GM12878 (cell line): Measurements from ENCODE around the gene NKIRAS1. TPM values are rescaled to one million over a fixed set of nuclear protein-coding genes. Genes with fewer than 3 reads are reported as not detected.
A peak's percentile ranks its signal among the peaks of the same experiment; 100 is the strongest.

Experiments used
- ATAC-seq: fragments of 200-7000 bp; cut with Tn5 transposase; 3 replicates; pipeline ENCODE4 v1.9.1; 2020; ENCODE audit warnings: mild to moderate bottlenecking, moderate library complexity
- BruUV-seq: library from RNA; stranded (reverse); fragments of 400-500 nt; replicated peaks from 2 replicates; lab custom pipeline; 2021; lab: Mats Ljungman, UMichigan
- CTCF ChIA-PET: fragments of 300-600 bp; sonication (Branson Sonifier 250); formaldehyde crosslinking; extraction: SDS; loops from one replicate; lab custom pipeline; 2021; ENCODE audit warnings: inconsistent platforms; lab: Yijun Ruan, JAX
- POLR2A ChIA-PET: fragments of 350-600 bp; formaldehyde crosslinking; extraction: SDS; loops from one replicate; lab custom pipeline; 2021; ENCODE audit warnings: inconsistent platforms; lab: Charles Lee
- RAD21 ChIA-PET: fragments of 300-600 bp; sonication (Branson Sonifier 250); formaldehyde crosslinking; loops from one replicate; lab custom pipeline; 2023; ENCODE audit warnings: antibody characterized with exemption; ENCODE audit not compliant: unreplicated experiment; lab: Charles Lee
- SMC1A ChIA-PET: fragments of 300-600 bp; sonication (Branson Sonifier 250); formaldehyde crosslinking; loops from one replicate; lab custom pipeline; 2023; ENCODE audit not compliant: unreplicated experiment, uncharacterized antibody; lab: Charles Lee
- DNase-seq: peaks from one replicate; pipeline ENCODE4 v3.0.0-alpha.2; 2011; ENCODE audit warnings: low read depth, low spot score
- FAIRE-seq: peaks from 3 replicates; lab custom pipeline; 2011; peaks lifted over from hg19 to GRCh38; lab: Jason Lieb, UNC
- H2AFZ ChIP-seq: 2 replicates; pipeline ENCODE4 v1.6.0; 2011; ENCODE audit warnings: low read depth, low read length, control low read depth; ENCODE audit not compliant: control insufficient read depth
- H3K27ac ChIP-seq: 2 replicates; pipeline ENCODE4 v1.5.1; 2011; ENCODE audit warnings: control low read depth; ENCODE audit not compliant: control insufficient read depth, insufficient read depth
- H3K27me3 ChIP-seq, 2 experiments: replicated peaks in 1 of 2; 2 replicates each; pipeline versions ENCODE4 v1.6.0 to v1.6.1; 2011; ENCODE audit warnings: low read length in 1 of 2; ENCODE audit not compliant: control insufficient read depth in 2 of 2, insufficient read depth in 2 of 2
- H3K36me3 ChIP-seq, 2 experiments: 2 replicates each; pipeline ENCODE4 v1.5.1; 2011; ENCODE audit warnings: low read length in 1 of 2; ENCODE audit not compliant: control insufficient read depth in 2 of 2, insufficient read depth in 2 of 2
- H3K4me1 ChIP-seq: 2 replicates; pipeline ENCODE4 v1.6.1; 2011; ENCODE audit warnings: mild to moderate bottlenecking, low read length, moderate library complexity, mixed read lengths; ENCODE audit not compliant: control insufficient read depth, insufficient read depth
- H3K4me2 ChIP-seq: 2 replicates; pipeline ENCODE4 v1.6.0; 2011; ENCODE audit warnings: control low read depth; ENCODE audit not compliant: control insufficient read depth, insufficient read depth
- H3K4me3 ChIP-seq: fragments of 200-600 bp; sonication (generic); 2 replicates; pipeline ENCODE4 v1.5.1; 2016
- H3K79me2 ChIP-seq: 2 replicates; pipeline ENCODE4 v1.6.0; 2011; ENCODE audit warnings: low read length; ENCODE audit not compliant: control insufficient read depth, insufficient read depth
- H3K9ac ChIP-seq: 2 replicates; pipeline ENCODE4 v1.8.0; 2011; ENCODE audit warnings: low read length, control low read depth, mixed read lengths; ENCODE audit not compliant: control insufficient read depth, insufficient read depth
- H3K9me3 ChIP-seq: replicated peaks from 3 replicates; pipeline ENCODE4 v1.5.1; 2011; ENCODE audit warnings: mild to moderate bottlenecking, low read length; ENCODE audit not compliant: control insufficient read depth, insufficient read depth
- H4K20me1 ChIP-seq: 2 replicates; pipeline ENCODE4 v1.6.0; 2011; ENCODE audit not compliant: control insufficient read depth, insufficient read depth
- ATF2 ChIP-seq: IDR thresholded peaks from 2 replicates; pipeline ENCODE4 v1.6.1; 2012; ENCODE audit warnings: low read length, inconsistent platforms
- CTCF ChIP-seq, 3 experiments: IDR thresholded peaks in 2 of 3; conservative IDR thresholded peaks in 1 of 3; 2 replicates each; pipeline ENCODE4 v1.5.1; 2011; ENCODE audit warnings: low read depth in 3 of 3, low read length in 3 of 3, mild to moderate bottlenecking in 3 of 3, control low read depth in 2 of 3, moderate library complexity in 2 of 3, inconsistent platforms in 1 of 3, mixed read lengths in 1 of 3; ENCODE audit not compliant: control insufficient read depth in 2 of 3, insufficient read depth in 1 of 3; ENCODE audit errors: extremely low read depth in 1 of 3
- MEF2B ChIP-seq: fragments of 450-650 bp; IDR thresholded peaks from 2 replicates; pipeline ENCODE4 v1.6.1; 2018; ENCODE audit warnings: mild to moderate bottlenecking, moderate library complexity; ENCODE audit not compliant: partially characterized antibody, poor library complexity, severe bottlenecking
- RAD21 ChIP-seq: IDR thresholded peaks from 2 replicates; pipeline ENCODE4 v1.6.1; 2011; ENCODE audit warnings: mild to moderate bottlenecking, low read depth, low read length, moderate library complexity; ENCODE audit not compliant: insufficient read depth
- SMC3 ChIP-seq: IDR thresholded peaks from 2 replicates; pipeline ENCODE4 v1.6.1; 2011; ENCODE audit warnings: low read length, improper control_type of control experiment, borderline replicate concordance
- WGBS: methylation state at CpG from one replicate; pipeline ENCODE4 v1.1.6; 2016; ENCODE audit warnings: low lambda C conversion rate; ENCODE audit not compliant: insufficient replicate concordance, insufficient coverage; ENCODE audit errors: missing lambda C conversion rate; 5-methylcytosine and 5-hydroxymethylcytosine counted together
- in situ Hi-C: fragments of 300-500 bp; cut with MboI; formaldehyde crosslinking; loops from 9 replicates; pipeline ENCODE4 v1.14.3; 2018; ENCODE audit warnings: mixed read lengths
- intact Hi-C: fragments of 100-400 bp; cut with micrococcal nuclease; formaldehyde crosslinking; loops from one replicate; pipeline ENCODE4 v1.14.2; 2022; ENCODE audit not compliant: unreplicated experiment
- polyA plus RNA-seq, 11 experiments: library from polyadenylated mRNA; depleted of rRNA in 4 of 11; unstranded in 6 of 11; stranded (reverse) in 5 of 11; fragments of >200 nt; fragmentation: Nextera tagmentation in 4 of 11; fragmentation: Illumina TruSeq in 1 of 11; extraction: Ambion mirVana in 4 of 11; extraction: Trizol in 1 of 11; gene quantifications; 1 replicate in 1 of 11; 2 replicates in 10 of 11; pipeline versions ENCODE4 v1.2.1 to v1.2.3, GENCODE V29; 2011 to 2016; ENCODE audit warnings: inconsistent platforms in 2 of 11, missing spikeins in 2 of 11, low read depth in 1 of 11
- total RNA-seq, 4 experiments: library from RNA; depleted of rRNA in 3 of 4; stranded (reverse); fragments of >200 nt in 3 of 4; fragmentation: Illumina TruSeq in 1 of 4; extraction: Trizol in 1 of 4; gene quantifications; 2 replicates each; pipeline versions ENCODE4 v1.2.1 to v1.2.3, GENCODE V29; 2013 to 2021

Gene NKIRAS1
- total and polyA plus RNA-seq, 10 of the 15 experiments (the other 5 are each of a cell fraction or from before 2014, with no cell fraction given) = 7.1 to 17.9 (median 10.9) TPM

- intact Hi-C loops = no loop called here
- Histone ChIP-seq H3K4me3 (no peak overlapping the region), H3K9ac (no peak overlapping the region), H3K9me3 (no peaks in the 10 kb centered on the region), H3K79me2 (peaks cover 2% of the 10 kb centered on the region), H3K27me3 (no peaks in the 10 kb centered on the region), H3K36me3 (peaks cover 6 to 25% of the 10 kb centered on the region in 2 experiments), H3K4me2 (no peak overlapping the region), H2AFZ (no peak overlapping the region), H4K20me1 (no peaks in the 10 kb centered on the region; the same call in 1 of the 2 replicates), H3K27ac (no peak overlapping the region), H3K4me1 (no peaks in the 10 kb centered on the region)
- WGBS = 80% methylated on average over 3 of the region's 3 CpGs
- FAIRE-seq (no peak), DNase-seq (no peak), ATAC-seq (peak; percentile 56)
- SMC1A ChIA-PET = interaction anchor here (0.8 to 4.8 kb wide), 25 partner anchors 9 to 348 kb away, joined by 3 to 36 read pairs (median 4); partner anchors contain the start of genes NKIRAS1 and RPL15
- no TSS peak for BruUV-seq
- in situ Hi-C loops = no loop called here
- TF ChIP-seq CTCF (IDR thresholded peaks at IDR 0.05 in 2 of 3, conservative IDR thresholded peaks at IDR 0.05 in 1 of 3; ENCODE audit: control insufficient read depth in 2 of 3, extremely low read depth in 1 of 3, insufficient read depth in 1 of 3, low read depth in 3 of 3, low read length in 3 of 3) = peak; percentile 61 to 73 (median 70)
- 0 out of 2 replicates have a peak, but pooled peaks have one; percentile 23 for TF ChIP-seq ATF2
- no peak for TF ChIP-seq MEF2B
- TF ChIP-seq SMC3 = peak; percentile 56; the same call in 1 of the 2 replicates
- peak; percentile 78 for TF ChIP-seq RAD21
- RAD21 ChIA-PET = interaction anchor here (0.6 to 2.1 kb wide), 21 partner anchors 10 to 351 kb away, joined by 3 to 20 read pairs (median 4); partner anchors contain the start of genes NKIRAS1 and RPL15
- CTCF ChIA-PET = interaction anchor here (0.5 to 7.2 kb wide), 53 partner anchors 10 to 1311 kb away, joined by 3 to 103 read pairs (median 4); partner anchors contain the start of genes NKIRAS1 and RPL15
- POLR2A ChIA-PET = interaction anchor here (0.8 kb wide), 1 partner anchor 28 kb away, joined by 3 read pairs; the partner anchor contains the start of genes NKIRAS1 and RPL15
Observed at GRCh38 chr3:23888617-23889228, 28.1 kb downstream of the NKIRAS1 start.
